Esophagus mucosa (tissue), 1 donor: Measurements from ENCODE around the gene ATP4B. TPM values are rescaled to one million over a fixed set of nuclear protein-coding genes. Genes with fewer than 3 reads are reported as not detected.
A peak's percentile ranks its signal among the peaks of the same experiment; 100 is the strongest.
"Not testable (repeated sequence)": the region's sequence is repeated elsewhere in the genome, so short reads cannot be mapped to it uniquely, and the experiment has no call there.

Experiments
- ATAC-seq: fragments of 200-7000 bp; cut with Tn5 transposase; one replicate; pipeline ENCODE4 v1.9.1; 2020
- total RNA-seq: library from RNA; stranded (reverse); gene quantifications from one replicate; pipeline ENCODE4 v1.2.4, GENCODE V29; 2023
- donor health status: DM: yes; HTN: yes; CAD: no.

The ATP4B gene
- total RNA-seq, 1 donor from 2014 or later, result not detected

GRCh38 chr13:113624235-113624587, 33.8 kb downstream of the ATP4B start:
- ATAC-seq, result no peak

DNA sequence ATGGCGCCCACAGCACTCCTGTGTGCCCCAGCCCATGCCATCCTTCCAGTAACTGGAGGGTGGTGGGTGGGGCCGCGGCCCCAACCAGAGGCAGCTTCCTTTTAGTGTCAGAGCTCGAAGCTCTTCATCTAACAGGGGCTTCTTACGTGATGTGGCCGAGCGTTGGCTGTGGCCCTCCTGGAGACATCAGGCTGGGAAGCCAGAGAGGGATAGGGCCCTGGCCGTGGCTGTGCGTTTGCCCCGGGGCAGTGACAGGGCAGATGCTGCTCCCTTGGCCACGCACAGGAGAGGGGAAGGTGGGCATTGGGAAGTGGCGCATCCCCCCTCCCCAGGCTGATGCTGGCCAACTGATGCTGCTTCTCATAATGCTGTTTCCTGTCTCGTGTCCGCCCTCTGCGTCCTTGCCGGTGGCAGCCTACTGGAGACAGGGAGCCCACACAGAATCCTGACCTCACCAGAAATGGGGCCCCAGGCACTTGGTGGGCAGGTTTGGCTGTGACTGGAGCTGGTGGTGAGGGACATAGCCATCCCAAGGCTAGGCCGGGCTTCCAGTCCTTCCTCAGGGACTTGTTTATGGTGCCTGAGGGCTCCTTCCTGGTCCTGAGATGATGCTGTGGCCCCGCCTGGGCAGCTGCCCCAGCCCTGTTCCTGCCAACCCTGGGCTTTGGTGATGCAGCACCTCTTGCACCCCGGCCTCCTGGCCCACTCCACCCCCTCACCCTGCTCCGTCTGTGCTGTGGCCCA, 34.3 kb downstream of the ATP4B start:
- no peak for ATAC-seq

DNA sequence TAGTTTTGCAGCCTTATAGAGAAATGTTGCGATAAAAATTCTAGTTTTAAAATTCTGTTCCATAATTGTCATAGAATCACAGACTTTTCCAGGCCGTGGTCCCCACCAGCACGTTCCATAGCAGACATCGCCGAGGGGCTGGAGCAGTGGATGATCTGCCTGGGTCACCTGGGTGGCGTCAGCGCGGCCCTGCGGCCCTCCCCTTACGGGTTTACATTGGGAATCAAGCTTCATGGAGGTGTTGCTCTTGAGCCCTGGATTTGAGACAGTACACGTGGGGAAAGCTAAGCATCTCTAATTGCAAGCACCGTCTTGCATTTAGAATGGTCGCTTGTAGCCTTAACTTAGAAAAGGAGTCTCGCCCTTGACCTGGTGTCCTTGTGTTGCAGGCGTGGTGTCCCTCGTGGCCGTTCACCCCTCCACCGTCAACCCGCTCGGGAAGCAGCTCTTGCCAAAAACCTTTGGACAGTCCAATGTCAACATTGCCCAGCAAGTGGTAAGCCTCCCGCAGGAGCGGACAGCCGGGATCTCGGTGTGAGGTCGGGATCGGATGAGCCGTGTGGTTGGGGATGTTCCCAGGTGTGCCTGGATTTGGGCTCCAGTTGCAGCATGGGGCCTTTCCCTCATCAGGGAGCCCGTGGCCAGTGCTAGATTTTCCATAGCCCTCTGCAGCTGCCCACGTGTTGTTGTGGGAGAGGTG, 35.1 kb downstream of the ATP4B start:
- no peak for ATAC-seq

DNA sequence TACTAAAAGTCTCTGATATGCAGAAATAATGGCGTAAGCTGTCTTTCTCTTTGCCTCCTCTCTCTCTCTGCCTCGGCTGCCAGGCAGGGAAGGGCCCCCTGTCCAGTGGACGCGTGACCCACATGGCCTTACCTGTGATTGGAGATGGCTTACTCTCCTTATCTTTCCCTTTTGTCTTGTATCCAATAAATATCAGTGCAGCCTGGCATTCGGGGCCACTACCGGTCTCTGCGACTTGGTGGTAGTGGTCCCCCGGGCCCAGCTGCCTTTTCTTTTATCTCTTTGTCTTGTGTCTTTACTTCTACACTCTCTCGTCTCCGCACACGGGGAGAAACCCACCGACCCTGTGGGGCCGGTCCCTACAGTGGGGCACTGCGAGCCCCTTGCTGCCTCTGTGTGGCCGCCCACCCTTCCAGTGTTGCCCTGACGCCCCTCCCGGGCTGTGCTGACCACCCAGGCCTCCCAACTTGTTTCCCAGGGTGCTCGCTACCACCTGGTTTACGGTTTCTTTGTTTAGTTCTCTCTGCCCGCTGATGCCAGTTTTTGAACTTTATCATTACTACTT, 35.9 kb downstream of the ATP4B start:
- not testable (repeated sequence) for ATAC-seq

DNA sequence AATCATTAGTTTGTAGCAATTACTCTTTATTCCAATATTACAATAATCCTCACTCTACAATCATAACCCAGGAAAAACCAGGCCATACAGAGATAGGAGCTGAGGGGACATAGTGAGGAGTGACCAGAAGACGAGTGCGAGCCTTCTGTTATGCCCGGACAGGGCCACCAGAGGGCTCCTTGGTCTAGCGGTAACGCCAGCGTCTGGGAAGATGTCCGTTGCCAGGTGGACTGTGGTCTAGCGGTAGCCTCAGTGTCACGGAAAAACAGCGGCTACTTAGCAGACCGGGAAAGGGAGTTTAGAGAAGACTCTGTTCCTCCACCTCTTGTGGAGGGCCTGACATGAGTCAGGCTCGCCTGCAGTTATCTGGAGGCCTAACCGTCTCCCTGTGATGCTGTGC, 36.5 kb downstream of the ATP4B start:
- ATAC-seq, result not testable (repeated sequence)

DNA sequence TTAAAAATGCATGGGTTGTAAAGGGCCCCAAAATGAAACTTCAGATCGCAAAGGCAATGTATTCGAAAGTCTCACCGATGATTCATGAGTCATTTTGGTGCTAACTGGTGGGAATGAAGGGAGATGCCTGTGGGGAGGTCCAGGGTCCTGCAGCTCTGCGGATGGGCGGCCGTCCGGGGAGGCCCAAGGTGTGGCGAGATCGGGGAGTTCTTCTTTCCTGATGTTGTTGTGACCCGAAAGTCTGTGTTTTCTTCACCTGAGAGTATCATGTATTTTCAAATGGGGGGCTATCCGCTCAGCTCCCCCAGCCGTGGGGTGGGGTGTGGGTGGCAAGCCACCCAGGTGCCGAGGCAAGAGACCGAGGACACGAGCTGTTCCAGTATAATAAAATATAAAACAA, 37.0 kb downstream of the ATP4B start:
- no peak for ATAC-seq

GRCh38 chr13:113620036-113620796, 37.8 kb downstream of the ATP4B start:
- peak; percentile 32 for ATAC-seq

GRCh38 chr13:113618455-113618854, 39.5 kb downstream of the ATP4B start:
- no peak for ATAC-seq

GRCh38 chr13:113617961-113618360, 40.0 kb downstream of the ATP4B start:
- ATAC-seq, result no peak

DNA sequence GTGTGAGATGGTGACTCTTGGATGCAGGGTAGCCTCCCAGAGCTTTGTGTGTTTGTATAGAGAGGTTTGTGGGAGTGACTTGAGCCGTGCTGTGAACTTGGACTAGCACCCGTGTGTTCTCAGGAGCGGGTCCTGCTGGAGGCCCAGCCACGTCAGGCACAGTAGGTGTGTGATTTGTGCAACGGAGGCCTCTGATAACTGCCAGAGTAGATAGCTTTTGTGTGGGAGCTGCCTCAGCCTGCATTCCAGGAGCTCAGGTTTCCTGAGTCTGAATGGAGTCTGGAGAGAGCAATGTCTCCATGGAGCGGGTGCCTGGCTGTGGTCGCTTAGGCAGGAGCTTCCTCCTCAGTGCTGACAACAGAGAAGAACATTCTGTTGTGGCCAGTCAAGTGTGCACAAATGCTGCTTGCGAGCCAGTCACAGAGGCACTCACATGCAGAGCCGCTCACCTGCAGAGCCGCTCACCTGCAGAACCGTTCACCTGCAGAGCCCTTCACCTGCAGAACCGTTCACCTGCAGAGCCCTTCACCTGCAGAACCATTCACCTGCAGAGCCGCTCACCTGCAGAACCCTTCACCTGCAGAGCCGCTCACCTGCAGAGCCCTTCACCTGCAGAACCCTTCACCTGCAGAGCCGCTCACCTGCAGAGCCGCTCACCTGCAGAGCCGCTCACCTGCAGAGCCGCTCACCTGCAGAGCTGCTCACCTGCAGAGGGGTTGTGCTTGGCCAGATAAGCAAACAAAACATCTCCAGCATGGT, 40.8 kb downstream of the ATP4B start:
- no peak for ATAC-seq

DNA sequence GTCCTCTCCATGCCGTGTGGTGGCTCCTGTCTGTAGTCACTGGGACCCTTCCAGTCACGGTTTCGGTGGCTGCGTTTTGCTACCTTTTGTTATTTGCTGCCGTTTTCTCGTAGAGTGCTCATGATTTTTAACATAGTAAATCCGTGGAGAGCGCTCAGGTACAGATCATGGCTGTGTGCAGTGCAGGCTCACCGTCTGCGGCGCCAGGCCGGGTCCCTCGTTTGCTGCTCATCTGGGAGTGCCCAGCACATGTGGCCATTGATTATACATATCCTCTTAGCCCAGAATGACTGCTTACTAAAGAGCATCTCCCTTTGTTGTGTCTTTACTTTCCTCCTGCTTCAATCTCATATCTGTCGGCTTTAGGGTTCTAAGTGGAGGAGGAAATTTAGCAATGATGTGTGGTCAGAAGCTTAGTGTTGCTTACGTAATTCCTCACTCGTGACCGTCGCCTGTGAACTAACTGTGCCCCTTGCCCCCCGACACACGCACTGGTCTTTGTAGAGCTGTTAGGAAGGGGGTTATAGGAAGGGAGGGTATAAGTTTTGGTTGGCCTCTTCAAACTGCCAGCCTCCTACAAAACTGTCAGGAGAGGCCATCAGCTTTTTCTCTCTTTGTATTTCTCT, 41.6 kb downstream of the ATP4B start:
- ATAC-seq, result no peak

GRCh38 chr13:113613789-113614379, 44.1 kb downstream of the ATP4B start:
- ATAC-seq, result no peak

GRCh38 chr13:113612607-113613006, 45.4 kb downstream of the ATP4B start:
- ATAC-seq, result no peak

GRCh38 chr13:113611996-113612395, 46.0 kb downstream of the ATP4B start:
- ATAC-seq, result no peak

DNA sequence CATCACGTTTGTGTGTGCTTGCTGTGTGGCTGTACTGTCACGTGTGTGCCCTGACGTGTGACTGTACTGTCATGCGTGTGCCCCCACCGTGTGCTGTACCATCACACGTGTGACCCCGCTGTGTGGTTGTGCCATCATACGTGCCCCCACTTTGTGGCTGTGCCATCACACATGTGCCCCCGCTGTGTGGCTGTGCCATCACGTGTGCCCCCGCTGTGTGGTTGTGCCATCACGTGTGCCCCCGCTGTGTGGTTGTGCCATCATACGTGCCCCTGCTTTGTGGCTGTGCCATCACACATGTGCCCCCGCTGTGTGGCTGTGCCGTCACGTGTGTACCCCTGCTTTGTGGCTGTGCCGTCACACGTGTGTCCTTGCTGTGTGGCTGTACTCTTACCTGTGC, 47.7 kb downstream of the ATP4B start:
- ATAC-seq, result no peak

- ATAC-seq, result no peak
Measured at GRCh38 chr13:113609616-113610015, 48.4 kb downstream of the ATP4B start.

DNA sequence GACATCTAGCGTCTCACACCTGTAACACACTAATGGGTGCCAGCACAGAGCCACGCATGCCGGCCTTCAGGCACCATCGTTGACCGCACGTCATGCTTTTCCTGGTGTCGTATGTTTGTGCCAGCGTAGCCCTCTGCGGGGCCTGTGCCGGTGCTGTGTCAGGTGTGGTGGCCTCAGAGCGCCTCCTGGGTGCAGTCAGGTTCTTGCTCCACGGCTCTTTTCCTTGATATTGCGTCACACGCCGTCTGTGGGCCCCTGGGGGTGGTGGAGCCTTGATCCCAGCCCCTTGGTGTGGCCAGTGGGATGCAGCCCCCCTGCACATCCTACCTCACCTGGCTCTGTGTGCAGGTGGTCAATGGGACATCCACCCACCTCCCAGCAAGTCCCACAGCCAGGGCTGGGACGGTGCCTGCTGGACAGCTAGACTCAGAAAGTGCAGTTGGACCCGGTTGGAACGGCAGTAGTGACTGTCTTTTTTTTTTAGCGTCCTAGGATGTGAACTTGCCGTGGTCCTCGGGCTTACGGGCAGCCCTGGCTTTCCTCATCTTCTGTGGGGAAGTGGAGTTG, 48.9 kb downstream of the ATP4B start:
- ATAC-seq, result no peak

- ATAC-seq, result peak; percentile 6
Measured at GRCh38 chr13:113607889-113608635, 49.9 kb downstream of the ATP4B start.

- no peak for ATAC-seq
Measured at GRCh38 chr13:113607056-113607888, 50.7 kb downstream of the ATP4B start.
